ENCODE data around the gene LYPD6B. TPM values are rescaled to one million over a fixed set of nuclear protein-coding genes. Genes with fewer than 3 reads are reported as not detected.

LYPD6B gene
- total RNA-seq, 2 experiments from 2014 or later = not detected

- Histone ChIP-seq H3K4me1 (ENCODE audit: insufficient read depth, low read length, poor library complexity, severe bottlenecking) (peaks cover 62% of the 10 kb centered on the region), H3K36me3 (ENCODE audit: insufficient read depth, low read length) (0 out of 2 replicates have a peak, but pooled peaks cover 12% of the 10 kb centered on the region), H3K4me2 (ENCODE audit: low read length) (peak overlapping the region; percentile 85), H3K9me2 (ENCODE audit: insufficient read depth, low read length) (no peaks in the 10 kb centered on the region), H3K27ac (ENCODE audit: low read depth, low read length, poor library complexity, severe bottlenecking) (peak overlapping the region; percentile 87), H2AFZ (ENCODE audit: low read length) (peak overlapping the region; percentile 49; the same call in 1 of the 2 replicates), H3K4me3 (ENCODE audit: low read depth, low read length, poor library complexity, severe bottlenecking) (peak overlapping the region; percentile 60), H3K79me2 (ENCODE audit: insufficient read depth, low read depth, low read length) (no peaks in the 10 kb centered on the region), H4K20me1 (ENCODE audit: insufficient read depth, low read length) (no peaks in the 10 kb centered on the region), H3K9me3 (ENCODE audit: low read length) (no peaks in the 10 kb centered on the region)
- ChIA-PET CTCF (ENCODE audit: unreplicated experiment) (interaction anchor here (0.6 kb wide), 1 partner anchor 79 kb away, joined by 3 read pairs; no protein-coding TSS in a partner anchor), POLR2A (interaction anchor here (0.6 to 4.0 kb wide), 5 partner anchors 8 to 96 kb away, joined by 3 to 24 read pairs (median 3); no protein-coding TSS in a partner anchor)
- peak; percentile 54 for DNase-seq (ENCODE audit: low spot score)
- TF ChIP-seq EZH2phosphoT487 (IDR thresholded peaks at IDR 0.05; ENCODE audit: borderline replicate concordance, low read depth, low read length) = no peak
- TF ChIP-seq, protein P1, sequence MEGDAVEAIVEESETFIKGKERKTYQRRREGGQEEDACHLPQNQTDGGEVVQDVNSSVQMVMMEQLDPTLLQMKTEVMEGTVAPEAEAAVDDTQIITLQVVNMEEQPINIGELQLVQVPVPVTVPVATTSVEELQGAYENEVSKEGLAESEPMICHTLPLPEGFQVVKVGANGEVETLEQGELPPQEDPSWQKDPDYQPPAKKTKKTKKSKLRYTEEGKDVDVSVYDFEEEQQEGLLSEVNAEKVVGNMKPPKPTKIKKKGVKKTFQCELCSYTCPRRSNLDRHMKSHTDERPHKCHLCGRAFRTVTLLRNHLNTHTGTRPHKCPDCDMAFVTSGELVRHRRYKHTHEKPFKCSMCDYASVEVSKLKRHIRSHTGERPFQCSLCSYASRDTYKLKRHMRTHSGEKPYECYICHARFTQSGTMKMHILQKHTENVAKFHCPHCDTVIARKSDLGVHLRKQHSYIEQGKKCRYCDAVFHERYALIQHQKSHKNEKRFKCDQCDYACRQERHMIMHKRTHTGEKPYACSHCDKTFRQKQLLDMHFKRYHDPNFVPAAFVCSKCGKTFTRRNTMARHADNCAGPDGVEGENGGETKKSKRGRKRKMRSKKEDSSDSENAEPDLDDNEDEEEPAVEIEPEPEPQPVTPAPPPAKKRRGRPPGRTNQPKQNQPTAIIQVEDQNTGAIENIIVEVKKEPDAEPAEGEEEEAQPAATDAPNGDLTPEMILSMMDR (conservative IDR thresholded peaks at IDR 0.05; ENCODE audit: low read length) = no peak
- BruUV-seq (replicated peaks) = no TSS peak
- intact Hi-C loops (cut with micrococcal nuclease; ENCODE audit: unreplicated experiment) = loop anchor here (2.0 to 5.0 kb wide), 4 partner anchors 68 to 541 kb away; partner anchors contain the start of gene KIF5C
Observed at GRCh38 chr2:149019768-149020167, 18.7 kb upstream of the LYPD6B start.

- intact Hi-C loops (cut with micrococcal nuclease; ENCODE audit: unreplicated experiment) = loop anchor here (2.0 kb wide), 2 partner anchors 140 to 540 kb away; no protein-coding TSS in a partner anchor
Observed at GRCh38 chr2:149020432-149020851, 18.1 kb upstream of the LYPD6B start.

More at GRCh38 chr2:149020432-149020851, 18.1 kb upstream of the LYPD6B start:
- H3K36me3 ChIP-seq (ENCODE audit: insufficient read depth, low read length) = 0 out of 2 replicates have a peak, but pooled peaks cover 12% of the 10 kb centered on the region
- ChIA-PET POLR2A (interaction anchor here (3.4 kb wide), 1 partner anchor 13 kb away, joined by 33 read pairs; no protein-coding TSS in a partner anchor), CTCF (ENCODE audit: unreplicated experiment) (interaction anchor here (1.2 kb wide), 1 partner anchor 17 kb away, joined by 3 read pairs; no protein-coding TSS in a partner anchor)
- TF ChIP-seq EZH2phosphoT487 (IDR thresholded peaks at IDR 0.05; ENCODE audit: borderline replicate concordance, low read depth, low read length) = no peak
- TF ChIP-seq, protein P1 (conservative IDR thresholded peaks at IDR 0.05; ENCODE audit: low read length) = no peak
- H3K9me2 ChIP-seq (ENCODE audit: insufficient read depth, low read length) = no peaks in the 10 kb centered on the region
- no peaks in the 10 kb centered on the region for H3K79me2 ChIP-seq (ENCODE audit: insufficient read depth, low read depth, low read length)
- peak; percentile 29 for DNase-seq (ENCODE audit: low spot score)
- H3K4me3 ChIP-seq (ENCODE audit: low read depth, low read length, poor library complexity, severe bottlenecking) = peak overlapping the region; percentile 60
- H3K4me1 ChIP-seq (ENCODE audit: insufficient read depth, low read length, poor library complexity, severe bottlenecking) = peaks cover 62% of the 10 kb centered on the region
- H3K27ac ChIP-seq (ENCODE audit: low read depth, low read length, poor library complexity, severe bottlenecking) = peak overlapping the region; percentile 87
- no peaks in the 10 kb centered on the region for H4K20me1 ChIP-seq (ENCODE audit: insufficient read depth, low read length)
- BruUV-seq (replicated peaks) = no TSS peak
- no peaks in the 10 kb centered on the region for H3K9me3 ChIP-seq (ENCODE audit: low read length)
- H3K4me2 ChIP-seq (ENCODE audit: low read length) = peak overlapping the region; percentile 85
- peak overlapping the region; percentile 49; the same call in 1 of the 2 replicates for H2AFZ ChIP-seq (ENCODE audit: low read length)
